Stimulated activated CD8-positive, alpha-beta memory T cell treated with anti-CD3 and anti-CD28 coated beads, Interleukin-4, amount 100 ng/mL, for 24 hours (primary cell): Measurements from ENCODE around the gene MTMR1.

Source experiments
- DNase-seq: peaks from one replicate; pipeline ENCODE4 v3.0.0-alpha.2; 2020; ENCODE audit warnings: low read depth

MTMR1 gene

GRCh38 chrX:150763303-150763797 is 70.2 kb downstream of the MTMR1 start:
- DNase-seq: no peak

GRCh38 chrX:150763810-150764209 is 70.6 kb downstream of the MTMR1 start:
- DNase-seq: no peak

GRCh38 chrX:150765237-150765636 is 72.0 kb downstream of the MTMR1 start:
- DNase-seq: no peak

- DNase-seq: no peak
Observed at GRCh38 chrX:150765782-150766350, 72.7 kb downstream of the MTMR1 start.

- DNase-seq: no peak
Observed at GRCh38 chrX:150766351-150767044, 73.3 kb downstream of the MTMR1 start.

GRCh38 chrX:150767045-150767395 is 73.8 kb downstream of the MTMR1 start:
- no peak for DNase-seq

GRCh38 chrX:150767475-150768131 is 74.4 kb downstream of the MTMR1 start:
- DNase-seq: no peak

GRCh38 chrX:150768132-150768485 is 74.9 kb downstream of the MTMR1 start:
- DNase-seq: no peak

- no peak for DNase-seq
Observed at GRCh38 chrX:150768580-150769190, 75.5 kb downstream of the MTMR1 start.

- DNase-seq: no peak
Observed at GRCh38 chrX:150769408-150769807, 76.2 kb downstream of the MTMR1 start.

- no peak for DNase-seq
Observed at GRCh38 chrX:150770623-150771022, 77.4 kb downstream of the MTMR1 start.

GRCh38 chrX:150771116-150771515 is 77.9 kb downstream of the MTMR1 start:
- DNase-seq: no peak

GRCh38 chrX:150772150-150772970 is 79.2 kb downstream of the MTMR1 start:
- DNase-seq: peak; percentile 67

GRCh38 chrX:150773117-150773516 is 79.9 kb downstream of the MTMR1 start:
- DNase-seq: no peak

- no peak for DNase-seq
Observed at GRCh38 chrX:150773634-150774033, 80.4 kb downstream of the MTMR1 start.

- no peak for DNase-seq
Observed at GRCh38 chrX:150774798-150775568, 81.8 kb downstream of the MTMR1 start.

GRCh38 chrX:150775569-150776350 is 82.6 kb downstream of the MTMR1 start:
- DNase-seq: no peak

- no peak for DNase-seq
Observed at GRCh38 chrX:150777328-150777992, 84.3 kb downstream of the MTMR1 start.

GRCh38 chrX:150779385-150779784 is 86.2 kb downstream of the MTMR1 start:
- no peak for DNase-seq

GRCh38 chrX:150781677-150782076 is 88.5 kb downstream of the MTMR1 start:
- no peak for DNase-seq
